HG03039 (cell line): ENCODE results near the gene CUX1.

Source experiments
- ATAC-seq: cut with Tn5 transposase; IDR thresholded peaks from one replicate; pipeline ENCODE4 v1.9.1; 2021; ENCODE audit warnings: mild to moderate bottlenecking, moderate library complexity; ENCODE audit not compliant: unreplicated experiment

Gene CUX1

GRCh38 chr7:101952355-101953247 lies 135.2 kb downstream of the CUX1 start:
- no peak for ATAC-seq

- peak; percentile 51 for ATAC-seq
These were observed 135.9 kb downstream of the CUX1 start for GRCh38 chr7:101953248-101953819.

GRCh38 chr7:101954499-101954898 lies 137.1 kb downstream of the CUX1 start:
- ATAC-seq, result no peak

- no peak for ATAC-seq
These were observed 138.7 kb downstream of the CUX1 start for GRCh38 chr7:101956130-101956529.

GRCh38 chr7:101957744-101958525 lies 140.5 kb downstream of the CUX1 start:
- no peak for ATAC-seq

DNA sequence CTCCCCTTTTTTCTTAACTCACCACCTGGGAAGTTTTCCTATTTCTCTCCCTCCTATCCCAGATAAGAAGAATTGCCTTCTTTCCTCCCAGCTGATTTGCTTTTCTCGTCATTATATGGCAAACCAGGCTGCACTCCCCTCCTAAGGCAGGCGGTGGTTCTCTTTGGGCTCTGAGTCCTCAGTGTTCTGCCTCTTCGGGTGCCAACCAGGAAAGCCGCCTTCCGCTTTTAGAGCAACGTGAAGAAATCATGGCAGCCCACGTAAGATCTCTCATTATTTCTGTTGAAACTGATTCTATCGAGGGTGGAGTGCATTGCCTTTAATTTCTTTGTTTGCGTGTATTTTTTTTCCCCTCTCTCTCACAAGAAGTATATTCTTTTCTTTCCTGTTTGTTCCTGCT lies 141.9 kb downstream of the CUX1 start:
- no peak for ATAC-seq

GRCh38 chr7:101959829-101960228 lies 142.4 kb downstream of the CUX1 start:
- ATAC-seq, result no peak

- ATAC-seq, result no peak
These were observed 142.9 kb downstream of the CUX1 start for GRCh38 chr7:101960323-101960722.

DNA sequence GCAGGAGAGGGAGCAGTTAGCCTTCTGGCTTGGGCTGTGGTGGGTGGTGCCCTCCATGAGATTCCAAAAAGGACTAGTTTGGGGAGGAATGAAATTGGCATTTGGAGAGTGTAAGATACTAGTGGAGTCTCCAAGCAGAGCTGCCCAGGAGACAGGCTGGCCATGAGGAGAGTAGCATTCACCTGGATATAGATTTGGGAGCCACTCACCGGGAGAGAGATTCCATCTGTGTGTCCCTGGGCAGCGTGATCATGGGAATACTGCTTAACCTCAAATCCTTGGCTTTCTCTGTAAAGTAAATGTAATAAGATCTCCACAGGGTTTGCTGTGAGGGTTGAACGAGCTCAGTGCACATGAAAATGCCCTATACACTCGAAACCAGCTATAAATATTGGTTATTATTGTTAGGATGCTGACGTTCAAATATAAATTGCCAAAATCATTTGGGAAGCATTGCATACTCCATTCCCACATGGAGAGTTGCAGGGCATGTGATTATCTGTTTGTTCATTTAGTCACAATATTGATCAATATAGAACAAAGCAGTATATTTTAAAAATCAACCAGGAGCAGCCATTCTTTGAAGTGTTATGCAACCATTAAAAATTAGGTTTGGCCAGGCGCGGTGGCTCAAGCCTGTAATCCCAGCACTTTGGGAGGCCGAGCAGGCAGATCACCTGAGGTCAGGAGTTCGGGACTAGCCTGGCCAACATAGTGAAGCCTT lies 143.7 kb downstream of the CUX1 start:
- ATAC-seq, result no peak

DNA sequence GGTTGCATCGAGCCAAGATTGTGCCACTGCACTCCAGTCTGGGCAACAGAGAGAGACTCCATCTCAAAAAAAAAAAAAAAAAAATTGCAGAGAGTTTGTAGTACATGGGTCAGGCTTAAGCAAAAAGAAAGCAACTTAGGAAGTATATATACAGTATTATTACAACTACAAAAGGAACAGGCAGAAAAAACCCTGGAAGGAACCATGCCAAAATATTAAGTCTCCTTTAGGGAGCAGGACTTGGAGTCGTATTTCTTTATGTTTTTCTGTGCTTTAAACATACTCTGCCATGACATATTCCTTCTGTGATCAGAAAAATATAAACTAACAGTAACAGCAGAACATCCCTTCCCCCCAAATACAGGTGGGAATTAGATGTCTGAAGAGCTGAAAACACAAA lies 144.4 kb downstream of the CUX1 start:
- no peak for ATAC-seq

DNA sequence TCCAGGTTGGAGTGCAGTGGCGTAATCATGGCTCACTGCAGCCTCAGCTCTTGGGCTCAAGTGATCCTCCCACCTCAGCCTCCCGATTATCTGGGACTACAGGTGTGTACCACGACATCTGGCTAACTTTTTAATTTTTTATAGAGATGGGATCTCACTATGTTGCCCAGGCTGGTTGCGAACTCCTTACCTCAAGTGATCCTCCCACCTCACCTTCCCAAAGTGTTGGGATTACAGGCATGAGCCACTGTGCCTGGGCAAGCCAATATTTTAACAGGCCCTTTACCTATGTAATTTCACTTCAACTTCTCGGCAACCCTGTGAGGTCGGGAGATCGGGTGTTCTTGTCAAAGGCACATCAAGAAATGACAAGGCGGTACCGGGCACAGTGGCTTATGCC lies 146.3 kb downstream of the CUX1 start:
- ATAC-seq, result no peak

- no peak for ATAC-seq
These were observed 147.4 kb downstream of the CUX1 start for GRCh38 chr7:101964680-101965452.

- no peak for ATAC-seq
These were observed 151.5 kb downstream of the CUX1 start for GRCh38 chr7:101968720-101969466.

- no peak for ATAC-seq
These were observed 152.7 kb downstream of the CUX1 start for GRCh38 chr7:101969997-101970585.

DNA sequence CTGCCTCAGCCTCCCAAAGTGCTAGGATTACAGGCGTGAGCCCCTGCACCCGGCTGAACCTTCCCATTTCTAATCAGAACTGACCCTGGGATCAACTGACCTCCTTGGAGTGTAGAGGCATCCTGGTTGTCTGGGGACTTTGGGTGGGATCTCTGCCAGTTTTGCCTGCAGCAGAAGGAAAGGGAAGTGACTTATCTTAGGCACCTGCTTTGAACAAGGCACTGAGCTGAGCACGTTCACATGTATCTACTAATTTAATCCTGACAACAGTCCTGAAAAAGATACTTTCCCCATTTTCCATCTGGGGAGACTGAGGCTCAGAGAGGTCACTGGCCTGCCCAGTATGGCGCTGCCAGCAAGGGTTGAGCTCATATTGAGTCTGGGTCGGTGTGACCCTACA lies 153.4 kb downstream of the CUX1 start:
- ATAC-seq, result no peak

- no peak for ATAC-seq
These were observed 154.0 kb downstream of the CUX1 start for GRCh38 chr7:101971457-101971856.

- ATAC-seq, result no peak
These were observed 155.2 kb downstream of the CUX1 start for GRCh38 chr7:101972627-101973026.

- ATAC-seq, result no peak
These were observed 155.7 kb downstream of the CUX1 start for GRCh38 chr7:101973130-101973529.

- no peak for ATAC-seq
These were observed 157.0 kb downstream of the CUX1 start for GRCh38 chr7:101974393-101974792.
